Epidermal melanocyte (primary cell): Measurements from ENCODE around the gene GRIN2D.
"Not testable (repeated sequence)": the region's sequence is repeated elsewhere in the genome, so short reads cannot be mapped to it uniquely, and the experiment has no call there.

Source experiments
- DNase-seq: peaks from one replicate; pipeline ENCODE4 v3.0.0; 2011; ENCODE audit warnings: low spot score; ENCODE audit not compliant: insufficient read length

Gene GRIN2D

DNA sequence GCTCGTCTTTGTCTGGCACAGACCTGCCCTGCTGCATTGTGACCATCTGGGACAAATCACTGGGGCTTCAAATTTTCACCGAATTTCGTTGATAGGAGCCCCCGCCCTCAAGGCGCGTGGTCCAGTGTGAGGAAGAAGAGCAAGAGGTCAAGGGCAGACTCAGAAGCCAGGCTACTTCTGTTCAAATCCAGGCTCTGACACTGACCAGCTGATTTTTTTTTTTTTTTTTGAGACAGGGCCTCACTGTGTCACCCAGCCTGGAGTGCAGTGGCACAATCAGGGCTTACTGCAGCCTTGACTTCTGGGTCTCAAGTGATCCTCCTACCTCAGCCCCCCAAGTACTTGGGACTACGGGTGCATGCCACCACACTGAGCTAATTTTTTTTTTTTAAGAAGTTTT, 22.1 kb upstream of the GRIN2D start:
- no peak for DNase-seq

DNA sequence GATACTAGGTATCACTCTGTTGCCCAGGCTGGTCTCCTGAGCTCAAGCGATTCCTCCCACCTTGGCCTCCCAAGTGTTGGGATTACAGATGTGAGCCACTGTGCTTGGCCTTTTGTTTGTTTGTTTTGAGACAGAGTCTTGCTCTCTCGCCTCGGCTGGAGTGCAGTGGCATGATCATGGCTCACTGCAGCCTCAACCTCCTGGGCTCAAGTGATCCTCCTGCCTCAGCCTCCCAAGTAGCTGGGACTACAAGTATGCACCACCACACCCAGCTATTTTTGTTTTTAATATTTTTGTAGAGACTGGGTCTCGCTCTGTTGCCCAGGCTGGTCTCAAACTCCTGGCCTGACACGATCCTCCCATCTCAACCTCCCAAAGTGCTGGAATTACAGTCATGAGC, 21.7 kb upstream of the GRIN2D start:
- DNase-seq = not testable (repeated sequence)

DNA sequence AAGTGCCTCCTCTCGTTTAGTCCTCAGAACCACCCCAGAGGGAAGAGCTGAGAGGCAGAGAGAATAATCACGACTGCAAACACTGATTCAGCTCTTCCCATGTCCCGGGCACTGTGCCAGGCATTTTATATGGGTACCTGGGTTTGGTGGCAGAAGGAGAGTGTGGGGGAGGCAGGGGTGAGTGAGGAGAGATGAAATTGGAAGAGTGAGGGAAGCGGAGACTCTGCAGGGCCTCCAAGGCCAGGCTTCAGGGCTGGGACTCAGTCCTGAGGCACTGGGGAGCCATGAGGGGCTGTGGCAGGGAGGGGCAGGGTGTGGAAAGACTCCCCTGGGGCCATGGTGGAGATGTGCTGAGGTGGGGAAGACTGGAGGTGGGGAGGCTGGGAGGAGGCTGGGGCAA, 20.6 kb upstream of the GRIN2D start:
- no peak for DNase-seq

DNA sequence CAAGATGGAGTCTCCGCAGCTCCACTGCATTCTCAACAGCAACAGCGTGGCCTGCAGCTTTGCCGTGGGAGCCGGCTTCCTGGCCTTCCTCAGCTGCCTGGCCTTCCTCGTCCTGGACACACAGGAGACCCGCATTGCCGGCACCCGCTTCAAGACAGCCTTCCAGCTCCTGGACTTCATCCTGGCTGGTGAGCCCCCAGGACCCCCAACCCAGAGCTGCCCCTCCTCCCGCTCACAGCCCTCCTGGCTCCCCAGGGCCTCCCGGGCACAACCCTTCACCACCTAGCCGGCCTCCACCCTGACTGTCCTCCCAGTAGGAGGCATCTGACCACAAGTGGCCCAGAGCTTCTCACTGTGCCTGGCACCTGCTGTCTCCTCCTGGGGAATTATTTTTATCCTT, 19.9 kb upstream of the GRIN2D start:
- DNase-seq = no peak

DNA sequence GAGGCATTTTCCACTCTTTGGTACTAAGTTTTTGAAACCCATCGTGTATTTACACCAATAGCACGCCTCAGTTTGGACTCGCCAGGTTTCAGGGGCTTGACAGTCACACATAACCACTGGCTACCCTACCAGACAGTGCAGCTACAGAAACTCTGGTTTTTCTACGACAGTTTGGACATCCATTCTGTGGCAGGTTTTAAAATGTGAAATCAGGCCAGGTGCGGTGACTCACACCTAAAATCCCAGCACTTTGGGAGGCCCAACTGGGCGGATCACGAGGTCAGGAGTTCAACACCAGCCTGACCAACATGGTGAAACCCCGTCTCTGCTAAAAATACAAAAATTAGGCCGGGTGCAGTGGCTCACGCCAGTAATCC, 15.3 kb upstream of the GRIN2D start:
- no peak for DNase-seq

DNA sequence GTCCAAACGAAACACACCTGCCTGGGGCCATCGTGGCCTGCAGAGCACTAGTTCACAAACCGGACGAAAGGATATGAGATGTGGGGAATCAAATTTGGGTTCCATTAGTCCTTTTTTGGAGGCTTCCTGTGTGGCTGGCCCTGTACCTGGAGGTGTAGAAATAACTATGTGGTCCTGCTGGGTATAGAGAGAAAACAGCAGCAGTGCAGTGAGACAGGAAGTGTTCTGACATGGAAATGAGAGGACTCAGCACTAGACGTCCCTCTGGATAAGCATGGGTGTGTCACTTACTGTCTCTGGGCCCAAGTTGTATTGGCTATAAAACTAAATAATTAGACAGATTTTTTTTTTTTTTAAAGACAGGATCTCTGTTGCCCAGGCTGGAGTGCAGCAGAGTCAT, 14.4 kb upstream of the GRIN2D start:
- no peak for DNase-seq

DNA sequence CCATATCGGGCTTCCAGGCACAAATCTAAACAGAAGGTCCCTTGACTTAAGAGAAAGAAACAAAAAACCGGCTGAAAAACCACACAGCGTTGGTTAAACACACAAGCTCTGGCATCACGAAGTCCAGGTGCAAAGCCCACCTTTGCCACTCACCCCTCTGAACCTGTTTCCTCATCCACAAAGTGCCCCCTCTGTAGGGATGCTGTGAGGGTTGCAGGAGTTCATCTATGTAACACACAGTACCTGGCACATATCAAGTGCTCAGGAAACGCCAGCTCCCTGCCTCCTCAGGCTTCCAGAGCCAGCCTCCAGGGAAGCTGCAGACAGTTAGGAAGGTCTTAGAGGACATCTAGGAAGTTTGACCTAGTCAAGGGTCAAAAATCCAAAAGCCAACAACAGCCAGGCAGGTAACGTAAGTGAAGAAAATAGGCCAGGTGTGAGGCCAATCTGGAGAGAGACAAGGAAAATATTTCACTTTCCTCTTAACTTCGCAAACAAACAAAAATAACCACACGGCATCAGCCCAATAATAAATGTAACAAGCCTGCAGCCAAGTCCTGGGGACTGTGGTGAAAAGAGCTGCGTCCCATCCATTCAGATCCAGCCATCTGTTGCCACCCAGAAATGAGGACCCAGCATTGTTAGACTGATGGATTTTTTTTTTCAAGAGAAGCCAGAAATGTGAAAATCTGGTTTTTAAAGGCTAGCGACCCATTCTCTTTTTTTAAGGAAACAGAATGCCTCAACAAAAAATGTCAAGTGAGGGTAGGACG, 12.1 kb upstream of the GRIN2D start:
- no peak for DNase-seq

DNA sequence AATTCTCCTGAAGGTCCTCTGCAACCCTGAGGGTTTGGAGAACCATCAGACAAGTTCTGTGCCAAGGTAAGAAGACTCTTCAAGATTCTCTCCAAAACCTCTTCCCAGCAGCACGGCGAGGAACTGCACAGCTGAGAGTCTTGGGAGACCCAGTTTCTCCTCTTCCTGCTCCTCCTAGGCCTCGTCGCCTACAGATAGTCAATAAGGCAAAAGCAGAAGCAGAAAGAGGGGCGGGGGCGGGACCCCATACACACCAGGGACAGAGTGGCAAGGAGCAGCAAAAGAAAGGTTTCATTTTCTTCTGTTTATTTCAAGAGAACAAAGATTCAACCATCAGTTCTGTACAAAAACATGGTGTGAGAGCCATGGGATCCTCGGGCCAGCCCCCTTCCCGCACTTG, 11.2 kb upstream of the GRIN2D start:
- DNase-seq = no peak

DNA sequence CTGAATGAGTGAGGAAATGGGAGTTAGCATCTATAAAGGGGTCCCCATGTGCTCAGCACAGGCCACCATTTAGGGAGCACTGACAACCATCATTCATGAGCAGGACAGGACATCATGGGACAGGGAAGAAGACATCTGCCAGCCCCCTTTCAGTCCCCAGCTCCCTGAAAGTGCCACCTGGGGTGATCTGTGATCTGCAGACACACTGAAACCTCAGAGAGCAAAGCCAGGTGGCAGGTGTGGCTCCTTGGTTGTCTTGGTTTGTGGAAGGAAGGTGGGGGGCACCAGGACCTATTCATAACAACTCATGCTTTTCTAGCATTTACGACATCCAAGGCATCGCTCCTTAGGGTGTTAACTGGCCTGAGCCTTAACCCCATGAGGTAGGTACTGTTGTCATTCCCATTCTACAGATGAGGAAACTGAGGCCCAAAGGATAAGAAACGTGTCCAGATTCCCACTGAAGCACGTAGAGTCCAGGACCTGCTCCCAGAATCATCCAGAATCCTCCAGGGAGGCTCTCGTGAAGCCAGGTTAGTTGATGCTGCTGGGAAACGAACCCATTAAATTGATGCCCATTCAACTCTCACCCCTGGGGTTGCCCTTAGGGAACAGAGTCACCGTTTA, 7.9 kb upstream of the GRIN2D start:
- DNase-seq = no peak

DNA sequence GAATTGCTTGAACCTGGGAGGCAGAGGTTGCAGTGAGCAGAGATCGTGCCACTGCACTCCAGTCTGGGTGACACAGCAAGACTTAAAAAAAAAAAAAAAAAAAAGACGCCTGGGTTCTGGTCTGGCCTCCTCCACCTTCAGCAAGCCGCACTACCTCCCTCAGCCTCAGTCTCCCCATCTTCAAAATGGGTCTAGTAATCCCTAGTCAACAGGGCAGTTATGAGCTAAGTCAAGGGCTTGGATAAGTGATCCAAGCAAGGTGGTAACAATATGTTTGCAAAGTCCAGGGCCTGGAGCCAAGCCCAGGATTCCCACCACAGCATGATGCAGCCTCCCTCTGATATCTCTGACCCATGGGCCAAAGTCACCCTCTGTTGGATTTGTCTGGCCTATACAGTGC, 6.5 kb upstream of the GRIN2D start:
- DNase-seq = no peak

DNA sequence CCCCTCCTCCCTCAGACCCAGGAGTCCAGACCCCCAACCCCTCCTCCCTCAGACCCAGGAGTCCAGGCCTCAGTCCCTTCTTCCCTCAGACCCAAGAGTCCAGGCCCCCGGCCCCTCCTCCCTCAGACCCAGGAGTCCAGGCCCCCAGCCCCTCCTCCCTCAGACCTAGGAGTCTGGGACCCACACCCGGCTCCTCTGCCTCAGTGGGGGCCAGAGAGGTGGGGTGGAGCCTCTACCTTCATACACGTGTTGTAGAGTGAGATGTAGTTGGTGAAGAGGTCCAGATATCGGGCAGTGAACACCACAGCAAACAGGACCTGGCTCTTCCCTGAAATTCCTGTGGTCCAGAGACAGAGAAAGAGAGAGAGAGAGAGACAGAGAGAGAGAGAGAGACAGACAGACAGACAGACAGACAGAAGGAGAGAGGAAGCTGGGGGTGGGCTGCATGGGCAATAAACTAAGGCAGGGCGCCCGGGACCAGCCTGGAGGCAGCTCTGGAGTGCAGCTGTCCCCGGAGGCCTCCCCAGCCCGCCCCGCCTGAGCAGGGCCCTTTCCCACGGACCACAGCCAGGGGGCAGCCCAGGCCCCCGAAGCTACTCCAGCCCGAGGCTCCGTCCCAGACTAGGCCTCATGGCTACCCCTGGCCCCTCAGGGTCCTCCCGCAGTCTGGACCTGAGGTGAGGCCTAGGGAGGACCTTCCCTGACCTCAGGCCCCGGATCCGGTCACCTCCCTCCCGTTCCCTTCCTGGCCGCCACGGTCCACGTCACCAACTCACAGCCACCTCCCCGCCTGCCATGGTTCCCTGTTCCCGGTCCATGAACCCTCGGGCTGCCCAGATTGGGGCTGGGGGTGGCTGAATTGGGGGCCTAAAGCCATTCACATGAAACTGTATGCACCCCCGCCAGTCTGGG, 3.0 kb upstream of the GRIN2D start:
- no peak for DNase-seq

DNA sequence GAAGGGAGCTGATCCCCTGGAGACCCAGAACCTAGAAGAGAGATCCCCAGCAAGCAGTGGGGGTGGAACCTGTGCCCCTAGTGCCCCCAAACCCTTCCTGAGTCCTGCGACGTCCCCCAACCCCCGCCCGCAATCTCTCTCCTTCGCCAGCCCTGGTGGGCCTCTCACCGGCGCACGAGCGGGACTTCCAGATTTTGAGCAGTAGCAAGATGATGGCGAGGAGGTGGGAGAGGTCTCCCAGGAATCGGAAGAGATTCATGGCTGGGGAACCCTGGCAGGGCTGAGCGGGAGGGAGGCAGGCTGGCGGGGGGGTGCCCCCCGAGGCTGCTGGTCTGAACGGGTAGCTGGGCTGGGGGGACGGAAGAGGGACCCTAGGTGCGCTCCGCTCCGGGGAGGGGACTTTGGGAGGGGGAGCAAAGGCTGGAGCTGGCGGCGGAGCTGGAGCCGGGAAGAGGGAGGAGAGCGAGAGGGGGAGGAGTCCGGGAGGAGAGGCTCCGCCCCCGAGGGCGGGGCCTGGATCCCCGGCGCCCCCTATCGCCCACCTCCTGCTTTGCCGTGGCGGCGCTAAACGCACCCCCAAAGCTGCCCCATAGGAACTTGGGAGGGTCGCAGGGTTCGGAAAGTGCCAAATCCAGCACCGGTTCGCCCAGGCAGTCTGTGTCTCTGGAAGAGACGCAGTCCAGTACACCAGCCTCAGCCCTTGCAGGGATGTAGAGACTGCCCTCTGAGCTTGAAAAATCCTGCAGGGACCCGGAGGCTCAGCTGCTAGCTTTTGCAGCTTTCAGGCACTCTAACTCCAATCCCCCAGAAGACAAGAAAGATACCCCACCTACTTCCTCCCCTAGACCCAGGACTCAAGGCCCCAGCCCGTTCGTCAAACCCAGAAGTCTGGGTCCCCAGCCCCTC, 2.1 kb upstream of the GRIN2D start, which contains the start of gene KDELR1:
KDELR1 (minus strand) TSS at position 452 of the 906 bp plus-strand sequence; CDS start at position 259, 193 bp downstream.
- DNase-seq = peak; percentile 92

DNA sequence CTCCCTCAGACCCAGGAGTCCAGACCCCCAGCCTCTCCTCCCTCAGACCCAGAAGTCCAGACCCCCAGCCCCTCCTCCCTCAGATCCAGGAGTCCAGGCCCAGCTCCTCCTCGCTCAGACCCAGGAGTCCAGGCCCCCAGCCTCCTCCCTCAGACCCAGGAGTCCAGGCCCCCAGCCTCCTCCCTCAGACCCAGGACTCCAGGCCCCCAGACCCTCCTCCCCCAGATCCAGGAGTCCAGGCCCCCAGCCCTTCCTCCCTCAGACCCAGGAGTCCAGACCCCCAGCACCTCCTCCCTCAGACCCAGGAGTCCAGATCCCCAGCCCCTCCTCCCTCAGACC, 1.5 kb upstream of the GRIN2D start:
- not testable (repeated sequence) for DNase-seq

DNA sequence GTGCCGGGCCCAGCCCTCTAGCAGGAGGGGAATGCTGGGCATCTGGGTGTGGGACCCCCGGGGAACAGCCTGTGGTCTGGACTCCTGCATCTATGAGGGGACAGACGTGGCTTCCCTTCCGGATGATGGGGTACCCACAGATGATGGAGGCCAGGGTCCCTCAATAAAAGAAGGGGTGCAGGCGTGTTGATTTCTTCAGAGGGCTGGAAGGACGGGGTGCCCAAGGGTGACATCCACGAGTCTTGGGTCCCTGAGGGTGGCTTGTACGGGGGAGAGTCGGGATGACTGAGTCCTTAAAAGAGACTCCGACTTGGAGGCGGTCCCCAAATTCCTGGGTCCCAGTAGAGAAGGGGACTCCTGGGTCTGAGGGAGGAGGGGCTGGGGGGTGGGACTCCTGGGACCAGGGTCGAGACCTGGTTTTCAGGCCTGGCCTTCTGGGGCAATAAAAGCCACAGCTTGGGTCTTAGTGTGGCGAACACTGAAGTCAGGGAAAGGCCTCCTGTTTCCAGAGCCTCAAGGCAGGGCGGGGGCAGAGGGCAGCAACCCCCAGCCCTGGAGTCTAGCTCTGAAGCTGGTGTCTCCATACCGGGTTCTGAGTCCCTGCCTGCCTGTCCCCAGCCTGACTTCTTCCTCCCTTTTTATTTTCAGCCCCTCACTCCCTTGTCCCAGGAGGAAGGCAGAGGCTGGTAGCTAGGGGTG, 459 bp upstream of the GRIN2D start:
- no peak for DNase-seq

DNA sequence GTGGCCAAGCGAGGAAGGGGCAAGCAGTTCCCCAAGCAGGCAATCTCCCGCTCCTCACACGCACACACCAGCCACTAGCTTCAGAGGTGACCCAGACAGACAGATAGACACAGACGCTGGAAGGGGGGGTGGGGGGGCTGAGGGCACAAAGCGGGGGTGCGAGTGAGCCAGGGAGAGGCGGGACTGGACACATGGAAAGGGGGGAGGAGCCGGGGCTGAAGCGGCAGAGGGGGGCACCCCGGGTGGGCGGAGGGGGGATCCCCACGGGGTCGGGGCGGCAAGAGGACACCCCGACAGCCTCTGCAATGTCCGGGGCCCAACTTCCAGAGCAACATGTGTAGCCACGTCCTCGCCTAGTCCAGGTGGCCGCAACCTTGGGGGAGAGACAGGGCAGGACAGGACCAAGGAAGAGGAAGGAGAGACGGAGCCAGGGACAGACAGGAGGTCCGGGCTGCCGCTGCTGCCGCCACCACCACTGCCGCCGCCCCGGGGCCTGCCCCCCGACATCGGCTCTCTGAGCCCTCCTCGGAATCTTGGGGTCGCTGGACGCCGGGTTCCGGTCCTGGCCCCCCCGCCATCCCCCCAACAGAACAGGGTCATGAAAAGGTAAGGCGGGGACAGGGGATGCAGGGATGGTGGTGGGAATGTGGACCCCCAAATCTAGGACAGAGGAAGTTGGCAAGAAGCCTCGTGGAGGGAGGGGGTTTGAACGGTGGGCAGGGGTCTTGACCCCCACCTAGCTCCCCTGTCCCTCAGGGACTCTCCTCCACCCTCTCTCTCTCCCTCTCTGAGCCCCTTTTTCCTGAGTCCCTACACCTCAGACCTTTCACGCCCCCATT, 1.1 kb downstream of the GRIN2D start:
- DNase-seq = no peak

DNA sequence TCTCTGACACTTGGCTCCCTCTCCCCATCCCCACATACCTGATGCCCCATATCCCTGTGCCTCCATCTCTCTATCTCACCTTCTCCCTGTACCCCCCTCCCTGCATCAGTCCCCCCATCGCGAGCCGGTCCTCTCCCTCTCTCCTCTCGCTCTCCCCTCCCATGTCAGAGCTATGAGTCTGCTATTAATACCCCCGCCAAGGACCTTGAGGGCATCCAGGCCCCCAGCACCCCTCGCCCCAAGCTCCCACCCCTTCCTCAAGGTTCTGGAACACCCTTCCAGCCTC, 1.6 kb downstream of the GRIN2D start:
- no peak for DNase-seq

DNA sequence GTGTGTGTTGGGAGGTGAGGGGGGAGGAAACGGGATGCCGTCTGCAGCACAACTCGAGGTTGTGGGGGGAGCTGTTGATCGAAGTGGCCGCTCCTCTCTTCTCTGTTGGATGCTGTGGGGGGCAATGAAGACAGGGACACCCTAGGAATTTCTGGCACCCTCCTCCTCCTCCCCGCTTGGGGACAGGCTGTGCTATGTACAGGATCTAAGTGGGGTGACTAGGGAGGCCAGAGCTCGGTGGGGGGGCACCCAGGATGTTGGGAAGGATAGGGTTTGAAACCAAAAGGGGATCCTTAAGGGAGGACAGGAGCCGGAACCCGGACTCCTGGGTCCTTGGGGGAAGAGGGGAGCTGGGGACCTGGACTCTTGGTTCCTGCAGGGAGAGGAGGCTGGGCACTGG, 2.0 kb downstream of the GRIN2D start:
- no peak for DNase-seq

DNA sequence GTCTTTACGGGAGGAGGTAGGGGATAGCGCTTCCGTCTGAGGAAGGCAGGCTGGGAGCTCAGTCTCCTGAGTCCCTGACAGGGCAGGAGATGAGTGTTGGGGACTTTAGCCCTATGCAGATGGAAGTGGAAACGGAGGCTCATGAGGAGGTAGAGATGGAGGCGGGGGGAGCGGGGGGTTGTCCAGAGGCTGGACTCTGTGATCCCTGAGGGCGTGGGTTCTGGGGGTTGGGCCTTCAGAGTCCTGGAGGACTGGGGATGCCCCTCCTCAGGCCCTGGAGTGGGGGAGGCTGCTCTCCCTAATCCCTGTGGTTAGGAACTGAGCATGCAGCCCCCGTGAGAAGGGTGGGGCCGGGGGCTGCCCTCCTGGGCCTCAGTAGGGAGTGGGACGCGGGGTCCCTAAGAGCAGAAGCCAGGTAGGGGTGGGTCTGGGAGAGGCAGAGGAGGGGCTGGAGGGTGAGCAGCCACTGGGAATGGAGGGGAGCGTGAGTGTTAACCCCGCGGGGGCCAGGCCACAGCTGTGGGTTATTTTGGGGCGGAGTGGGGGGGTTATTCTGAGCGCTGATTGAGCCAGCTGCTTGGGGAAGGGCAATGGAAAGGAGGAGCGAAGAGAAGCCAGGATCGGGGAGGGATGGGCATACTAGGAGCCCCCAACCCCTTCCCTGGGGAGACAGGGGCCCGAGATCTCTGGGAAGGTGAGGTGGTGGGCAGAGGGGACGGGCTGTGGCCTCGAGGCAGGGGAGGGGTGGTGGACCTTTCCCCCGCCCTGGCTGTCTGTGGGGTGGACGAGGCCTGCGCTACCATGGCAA, 2.8 kb downstream of the GRIN2D start:
- no peak for DNase-seq

DNA sequence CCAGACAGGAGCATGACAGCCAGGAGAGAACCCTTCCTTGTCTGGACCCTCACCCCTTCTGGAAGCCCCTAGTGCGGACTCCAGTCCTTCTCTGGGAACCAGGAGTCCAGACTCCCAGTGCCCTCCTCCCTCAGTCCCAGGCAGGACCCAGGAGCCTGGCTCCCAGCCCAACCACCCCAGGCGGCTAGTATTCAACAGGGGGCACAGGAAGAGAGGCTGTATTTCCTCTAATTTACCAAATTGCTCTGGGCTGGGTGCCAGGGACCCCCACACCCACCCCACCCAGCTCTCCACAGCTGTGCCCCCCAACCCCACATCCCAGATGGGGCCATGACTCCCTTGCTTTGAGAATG, 3.3 kb downstream of the GRIN2D start:
- no peak for DNase-seq
